Heart right ventricle (tissue), 16 donors: ENCODE data around the gene LCMT2. TPM values are rescaled to one million over a fixed set of nuclear protein-coding genes. Genes with fewer than 3 reads are reported as not detected.
A peak's percentile ranks its signal among the peaks of the same experiment; 100 is the strongest.

Experiments used
- ATAC-seq, 8 donors: fragments of 200-7000 bp; cut with Tn5 transposase; one replicate each; pipeline ENCODE4 v1.9.1; 2020; ENCODE audit warnings: mild to moderate bottlenecking in 8 of 8, moderate library complexity in 8 of 8, moderate number of reproducible peaks in 1 of 8
- DNase-seq, 2 donors: peaks; one replicate each; pipeline ENCODE4 v3.0.0-alpha.2; 2020
- H3K27ac ChIP-seq, 10 donors: fragments of 200-600 bp; sonication (generic) in 2 of 10; one replicate each; pipeline versions ENCODE4 v1.5.0 to v1.8.0; 2020 to 2022; ENCODE audit warnings: mild to moderate bottlenecking in 3 of 10
- H3K27me3 ChIP-seq, 7 donors: fragments of 200-600 bp; one replicate each; pipeline ENCODE4 v1.8.0; 2021 to 2022; ENCODE audit warnings: mild to moderate bottlenecking in 2 of 7
- H3K36me3 ChIP-seq, 9 donors: fragments of 200-600 bp; sonication (generic) in 1 of 9; one replicate each; pipeline versions ENCODE4 v1.5.0 to v1.8.0; 2020 to 2022; ENCODE audit warnings: mild to moderate bottlenecking in 2 of 9
- H3K4me1 ChIP-seq, 9 donors: fragments of 200-600 bp; sonication (generic) in 1 of 9; one replicate each; pipeline versions ENCODE4 v1.5.0 to v1.8.0; 2020 to 2022; ENCODE audit warnings: mild to moderate bottlenecking in 4 of 9
- H3K4me3 ChIP-seq, 10 donors: fragments of 200-600 bp; sonication (generic) in 2 of 10; one replicate each; pipeline versions ENCODE4 v1.5.0 to v1.8.0; 2020 to 2022; ENCODE audit warnings: mild to moderate bottlenecking in 7 of 10, moderate library complexity in 2 of 10
- H3K9me3 ChIP-seq, 11 donors: fragments of 200-600 bp in 10 of 11; sonication (generic) in 2 of 11; one replicate each; pipeline versions ENCODE4 v1.5.0 to v1.8.0; 2013 to 2022; ENCODE audit warnings: mild to moderate bottlenecking in 2 of 11, control low read depth in 1 of 11, moderate library complexity in 1 of 11
- CTCF ChIP-seq, 9 donors: fragments of 200-600 bp; sonication (generic) in 2 of 9; IDR thresholded peaks; one replicate each; pipeline versions ENCODE4 v1.5.0 to v1.8.0; 2021 to 2022; ENCODE audit warnings: antibody characterized with exemption in 9 of 9, mild to moderate bottlenecking in 5 of 9, moderate library complexity in 1 of 9
- WGBS, 2 donors: extraction: QIAGEN DNeasy Blood & Tissue Kit; methylation state at CpG; one replicate each; pipeline ENCODE4 v1.1.7; 2013; ENCODE audit warnings: inconsistent platforms in 1 of 2; 5-methylcytosine and 5-hydroxymethylcytosine counted together
- intact Hi-C, 10 donors: fragments of 100-400 bp; cut with DNase I; formaldehyde crosslinking; loops; one replicate each; pipeline versions ENCODE4 v1.11.1 to v1.14.2; 2022
- long read RNA-seq, 3 donors: library from polyadenylated mRNA; unstranded; transcript quantifications; one replicate each; pipeline ENCODE4 v2.0.0, GENCODE V29; 2020 to 2021
- polyA plus RNA-seq, 2 donors: library from polyadenylated mRNA; stranded (reverse); fragments of 200-250 nt; gene quantifications; one replicate each; pipeline ENCODE4 v1.2.3, GENCODE V29; 2013
- total RNA-seq, 10 donors: library from RNA; stranded (reverse); fragmentation: NEBNext Ultra II Directional in 3 of 10; extraction: Animal tissue kit (Norgen Biotek cat#: 25700) in 3 of 10; gene quantifications; one replicate each; pipeline versions ENCODE4 v1.2.1 to v1.2.4, GENCODE V29; 2021 to 2023
- donor health status: Arrhythmogenic right ventricular cardiomyopathy.
- donor health status: ischemic (EF 13 %, LVEDD 7.1; RV severe dilation, severe dysfunction).
- donor health status: healthy with polysubstance abuse.
- donor health status: DM: no; HTN: yes; CAD: no.
- donor health status: DM: no; HTN: no; CAD: no.
- donor health status: ischemic (EF 25% LVEDD 6.9; RV normal size, moderate dysfunction).
- donor health status: ischemic (EF 25% LVEDD 5.7; RV mildly dilated, moderate dysfunction).
- donor health status: healthy.
- donor health status: DM: yes; HTN: yes; CAD: no.
- donor health status: Ischemic cardiomyopathy.
- donor health status: ischemic (EF 35%, LVEDD 5.7; RV mildly dilated, moderate dysfunction).
- donor health status: nonischemic (EF 11% LVEDD 7.7; RV severe dilation, severe dysfunction).
- donor health status: DM: yes; HTN: yes; CAD: no.
- donor health status: PGD.
- donor health status: ischemic (EF 29% LVEDD 5.4; RV normal size, mild dysfunction).
- donor health status: nonischemic (EF 23%, LVEDD 6.1; RV moderate dilation, normal function).

LCMT2 gene, protein sequence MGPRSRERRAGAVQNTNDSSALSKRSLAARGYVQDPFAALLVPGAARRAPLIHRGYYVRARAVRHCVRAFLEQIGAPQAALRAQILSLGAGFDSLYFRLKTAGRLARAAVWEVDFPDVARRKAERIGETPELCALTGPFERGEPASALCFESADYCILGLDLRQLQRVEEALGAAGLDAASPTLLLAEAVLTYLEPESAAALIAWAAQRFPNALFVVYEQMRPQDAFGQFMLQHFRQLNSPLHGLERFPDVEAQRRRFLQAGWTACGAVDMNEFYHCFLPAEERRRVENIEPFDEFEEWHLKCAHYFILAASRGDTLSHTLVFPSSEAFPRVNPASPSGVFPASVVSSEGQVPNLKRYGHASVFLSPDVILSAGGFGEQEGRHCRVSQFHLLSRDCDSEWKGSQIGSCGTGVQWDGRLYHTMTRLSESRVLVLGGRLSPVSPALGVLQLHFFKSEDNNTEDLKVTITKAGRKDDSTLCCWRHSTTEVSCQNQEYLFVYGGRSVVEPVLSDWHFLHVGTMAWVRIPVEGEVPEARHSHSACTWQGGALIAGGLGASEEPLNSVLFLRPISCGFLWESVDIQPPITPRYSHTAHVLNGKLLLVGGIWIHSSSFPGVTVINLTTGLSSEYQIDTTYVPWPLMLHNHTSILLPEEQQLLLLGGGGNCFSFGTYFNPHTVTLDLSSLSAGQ
- 1 to 10 TPM; 5.2 to 8.7 (median 6.2) TPM for total RNA-seq
- 1 to 10 TPM; 1.5 to 4.3 TPM for polyA plus RNA-seq
- long read RNA-seq, donor 1, full-length matches to known transcripts = 2 of 2 reads
- long read RNA-seq, donor 1, partial matches to known transcripts = 0 of 2 reads
- long read RNA-seq, donor 1, other reads (novel, unspliced or antisense) = 0 of 2 reads
- long read RNA-seq, donor 2, full-length matches to known transcripts = 3 of 3 reads
- long read RNA-seq, donor 2, partial matches to known transcripts = 0 of 3 reads
- long read RNA-seq, donor 2, other reads (novel, unspliced or antisense) = 0 of 3 reads
- long read RNA-seq, donor 3, full-length matches to known transcripts = 16 of 16 reads
- long read RNA-seq, donor 3, partial matches to known transcripts = 0 of 16 reads
- long read RNA-seq, donor 3, other reads (novel, unspliced or antisense) = 0 of 16 reads

- peak in 1 of 9 donors; percentile 6 for TF ChIP-seq CTCF (IDR thresholded peaks at IDR 0.05)
- WGBS, 2 donors = 0% methylated on average over 86 of the region's 86 CpGs
- no peaks in the 10 kb centered on the region for H3K27me3 ChIP-seq
- H3K4me1 ChIP-seq = peaks cover 4 to 50% (median 33%) of the 10 kb centered on the region in 9 donors
- H3K9me3 ChIP-seq = no peaks in the 10 kb centered on the region
- H3K27ac ChIP-seq = peak within 1 kb of the TSS; percentile 72 to 98 (median 94)
- DNase-seq (peak; percentile 91 to 95), ATAC-seq (peak; percentile 96 to 98 (median 98))
- H3K4me3 ChIP-seq = peak within 1 kb of the TSS; percentile 58 to 87 (median 77)
- peaks cover 0 to 25% (median 6%) of the 10 kb centered on the region in 9 donors for H3K36me3 ChIP-seq
- intact Hi-C loops = loop anchor here in 3 of 10 donors (5.0 kb wide), 3 partner anchors 37 to 223 kb away; partner anchors contain the start of genes TUBGCP4 (in 1 of the 3), UBR1 (in 1 of the 3) and ZSCAN29 (in 1 of the 3)
Measured at GRCh38 chr15:43329960-43330779, at the start of gene LCMT2. Gene LCMT2 (minus strand): TSS chr15:43330573. CDS start chr15:43330489, 84 bp downstream.

- DNase-seq = no peak
- no peak for ATAC-seq
- no peak overlapping the region for H3K4me3 ChIP-seq
- no peaks in the 10 kb centered on the region for H3K9me3 ChIP-seq
- H3K36me3 ChIP-seq = peaks cover 0 to 74% (median 14%) of the 10 kb centered on the region in 9 donors
- intact Hi-C loops = loop anchor here in 1 of 10 donors (10.0 kb wide), 1 partner anchor 136 kb away; the partner anchor contains the start of gene MAP1A
- no peak for TF ChIP-seq CTCF (IDR thresholded peaks at IDR 0.05)
- no peaks in the 10 kb centered on the region for H3K27me3 ChIP-seq
- no peaks in the 10 kb centered on the region for H3K4me1 ChIP-seq
- H3K27ac ChIP-seq = no peak overlapping the region
Measured at GRCh38 chr15:43378601-43379000, 48.2 kb upstream of the LCMT2 start.

GRCh38 chr15:43376017-43376705, 45.8 kb upstream of the LCMT2 start:
- WGBS, 2 donors = 78 to 84% methylated on average over 13 of the region's 13 CpGs
- peak; percentile 21 to 78 (median 64) for TF ChIP-seq CTCF (IDR thresholded peaks at IDR 0.05)
- intact Hi-C loops = loop anchor here in 1 of 10 donors (10.0 kb wide), 1 partner anchor 139 kb away; the partner anchor contains the start of gene MAP1A
- peak in 1 of 8 donors; percentile 47 for ATAC-seq
- Histone ChIP-seq H3K4me3 (no peak overlapping the region), H3K27me3 (no peaks in the 10 kb centered on the region), H3K4me1 (peaks cover 0 to 16% (median 10%) of the 10 kb centered on the region in 9 donors), H3K36me3 (peaks cover 0 to 50% (median 8%) of the 10 kb centered on the region in 9 donors), H3K27ac (no peak overlapping the region), H3K9me3 (no peaks in the 10 kb centered on the region)
- DNase-seq = no peak
